GM21576 (cell line): ENCODE data around the gene SUPT7L.
"Not testable (repeated sequence)": the region's sequence is repeated elsewhere in the genome, so short reads cannot be mapped to it uniquely, and the experiment has no call there.

Experiments
- ATAC-seq: cut with Tn5 transposase; IDR thresholded peaks from one replicate; pipeline ENCODE4 v1.9.1; 2021; ENCODE audit warnings: mild to moderate bottlenecking, moderate library complexity; ENCODE audit not compliant: unreplicated experiment

The SUPT7L gene

GRCh38 chr2:27687232-27687631, 23.8 kb upstream of the SUPT7L start:
- ATAC-seq: no peak

- ATAC-seq: no peak
Observed at GRCh38 chr2:27685577-27685976, 22.2 kb upstream of the SUPT7L start.

DNA sequence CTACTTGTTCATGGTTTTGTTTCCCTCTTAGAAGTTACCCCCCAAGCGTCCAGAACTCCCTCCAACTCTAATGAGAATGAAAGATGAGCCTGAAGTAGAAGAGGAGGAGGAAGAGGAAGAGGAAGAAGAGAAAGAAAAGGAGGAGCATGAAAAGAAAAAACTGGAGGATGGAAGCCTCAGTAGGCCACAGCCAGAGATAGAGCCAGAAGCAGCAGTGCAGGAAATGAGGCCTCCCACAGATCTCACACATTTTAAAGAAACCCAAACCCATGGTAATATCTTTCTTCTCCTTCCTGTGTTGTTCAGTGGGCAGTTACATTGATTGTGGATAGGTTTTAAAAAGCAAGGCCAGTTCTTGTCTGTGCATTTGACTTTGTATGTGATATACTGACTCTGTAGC, 21.6 kb upstream of the SUPT7L start:
- ATAC-seq: not testable (repeated sequence)

GRCh38 chr2:27683390-27684071, 20.1 kb upstream of the SUPT7L start:
- ATAC-seq: peak; percentile 82

DNA sequence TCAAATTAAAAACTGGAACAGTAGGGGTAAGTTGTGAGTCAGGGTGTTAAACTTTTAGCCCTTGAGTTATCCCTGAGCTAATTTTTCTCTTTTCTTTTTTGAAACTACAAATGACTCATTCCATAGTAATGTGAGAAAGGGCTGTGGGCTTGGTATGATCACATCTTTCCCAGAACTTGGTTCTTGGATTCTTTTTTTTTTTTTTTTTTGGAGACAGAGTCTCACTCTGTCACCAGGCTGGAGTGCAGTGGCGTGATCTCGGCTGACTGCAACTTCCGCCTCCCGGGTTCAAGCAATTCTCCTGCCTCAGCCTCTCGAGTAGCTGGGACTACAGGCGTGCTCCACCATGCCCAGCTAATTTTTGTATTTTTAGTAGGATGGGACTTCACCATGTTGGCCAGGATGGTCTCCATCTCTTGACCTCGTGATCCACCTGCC, 18.9 kb upstream of the SUPT7L start:
- ATAC-seq: not testable (repeated sequence)

GRCh38 chr2:27681841-27682240, 18.4 kb upstream of the SUPT7L start:
- ATAC-seq: no peak

- ATAC-seq: no peak
Observed at GRCh38 chr2:27680571-27680970, 17.2 kb upstream of the SUPT7L start.

DNA sequence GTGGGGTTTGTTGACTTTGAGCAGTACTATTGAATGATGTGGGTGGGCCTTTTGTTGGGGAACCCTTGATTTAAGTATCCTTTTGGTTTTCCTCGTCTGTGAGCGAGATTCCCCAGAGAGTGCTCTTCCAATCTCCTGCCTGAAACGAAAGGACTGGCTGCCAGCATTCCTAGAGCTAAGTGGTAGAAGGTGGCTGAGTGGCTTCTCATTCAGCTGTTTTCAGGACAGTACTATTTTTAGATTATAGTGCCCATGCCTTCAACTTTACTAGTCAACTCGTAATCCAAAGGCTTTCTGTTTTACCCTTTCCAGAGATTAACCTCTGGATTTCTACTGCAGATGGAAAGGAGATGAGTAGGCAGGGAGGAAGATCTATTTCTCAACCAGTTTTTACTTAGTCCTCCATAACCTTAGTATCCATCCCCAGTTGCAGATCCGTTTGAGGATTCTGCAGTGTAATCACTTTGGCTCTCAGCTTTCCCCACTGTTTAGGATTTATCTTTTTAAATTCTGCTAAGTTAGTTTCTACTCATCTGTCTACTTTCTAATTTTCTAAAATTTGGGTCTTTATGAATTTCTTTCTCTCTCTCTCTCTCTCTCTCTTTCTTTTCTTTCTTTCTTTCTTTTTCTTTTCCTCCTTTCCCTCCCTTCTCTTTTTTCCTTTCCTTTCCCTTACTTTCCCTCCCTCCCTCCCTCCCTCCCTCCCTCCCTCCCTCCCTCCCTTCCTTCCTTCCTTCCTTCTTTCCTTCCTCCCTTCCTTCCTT, 9.5 kb upstream of the SUPT7L start:
- no peak for ATAC-seq

- ATAC-seq: no peak
Observed at GRCh38 chr2:27671235-27671634, 7.8 kb upstream of the SUPT7L start.

DNA sequence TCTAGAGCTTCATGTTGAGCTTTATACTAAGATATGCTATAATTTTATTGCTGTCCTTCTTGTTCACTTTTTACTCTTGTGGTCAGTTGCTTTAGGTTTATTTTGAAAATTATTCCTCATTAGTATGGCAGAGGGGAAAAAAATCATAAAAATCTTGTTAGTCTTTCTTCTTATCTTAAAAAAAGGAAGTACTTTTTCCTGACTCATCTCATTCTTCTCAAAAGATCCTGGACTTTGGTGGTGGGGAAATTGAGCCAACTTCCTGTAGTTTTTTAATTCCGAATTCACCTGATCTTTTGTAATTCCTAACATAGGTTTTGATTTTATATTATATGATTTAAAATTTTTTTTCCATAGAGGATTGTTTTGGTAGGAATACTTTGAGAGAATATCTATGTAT, 4.0 kb upstream of the SUPT7L start:
- ATAC-seq: no peak

DNA sequence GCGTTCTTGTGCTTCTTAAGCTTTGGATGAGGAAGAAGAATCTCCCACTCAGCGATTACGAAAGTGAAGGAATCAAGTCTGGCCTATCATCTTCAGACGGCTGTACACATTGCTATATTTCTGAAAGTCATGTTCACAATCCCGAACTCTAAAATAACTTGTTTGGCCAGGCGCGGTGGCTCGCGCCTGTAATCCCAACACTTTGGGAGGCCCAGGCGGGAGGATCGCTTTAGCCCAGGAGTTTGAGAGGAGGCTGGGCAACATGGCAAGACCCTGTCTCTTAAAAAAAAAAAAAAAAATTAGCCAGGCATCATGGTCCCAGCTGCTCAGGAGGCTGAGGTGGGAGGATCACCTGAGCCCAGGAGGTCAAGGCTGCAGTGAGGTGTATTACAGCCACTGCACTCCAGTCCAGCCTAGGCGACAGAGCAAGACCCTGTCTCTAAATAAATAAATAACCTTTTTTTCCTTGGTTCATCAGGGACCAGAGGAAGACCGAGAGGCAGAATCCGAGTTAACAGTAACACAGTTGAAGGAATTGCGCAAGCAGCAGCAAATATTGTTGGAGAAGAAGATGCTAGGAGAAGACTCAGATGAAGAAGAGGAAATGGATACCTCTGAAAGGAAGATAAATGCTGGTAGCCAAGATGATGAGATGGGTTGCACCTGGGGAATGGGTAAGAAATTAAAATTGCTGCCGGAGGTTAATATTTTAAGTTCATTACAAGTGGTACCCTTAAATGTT, 1.4 kb upstream of the SUPT7L start:
- no peak for ATAC-seq

- no peak for ATAC-seq
Observed at GRCh38 chr2:27664154-27664574, 750 bp upstream of the SUPT7L start.

GRCh38 chr2:27661371-27661770, 2.0 kb downstream of the SUPT7L start:
- ATAC-seq: no peak

- ATAC-seq: no peak
Observed at GRCh38 chr2:27655155-27655951, 8.1 kb downstream of the SUPT7L start.

GRCh38 chr2:27653397-27653796, 10.0 kb downstream of the SUPT7L start:
- no peak for ATAC-seq

- no peak for ATAC-seq
Observed at GRCh38 chr2:27652790-27653189, 10.6 kb downstream of the SUPT7L start.

- ATAC-seq: no peak
Observed at GRCh38 chr2:27652341-27652740, 11.1 kb downstream of the SUPT7L start.

DNA sequence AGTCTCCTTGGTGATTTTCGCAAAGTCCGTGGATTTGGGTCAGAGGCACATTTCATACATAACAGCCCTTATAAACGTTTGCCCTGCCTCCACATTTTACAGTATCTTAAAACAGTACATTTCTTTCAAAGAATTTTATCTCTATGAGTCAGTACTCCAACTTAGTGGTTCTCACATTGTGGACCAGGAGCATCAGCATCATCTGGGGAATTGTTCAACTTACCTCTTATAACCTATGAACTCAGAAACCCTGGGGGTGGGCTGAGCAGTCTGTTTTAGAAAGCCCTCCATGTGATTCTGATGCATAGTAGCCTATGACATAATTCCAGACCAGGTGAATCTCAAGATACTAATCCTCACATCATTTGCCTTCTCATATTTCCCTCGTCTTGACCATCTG, 12.4 kb downstream of the SUPT7L start:
- no peak for ATAC-seq

DNA sequence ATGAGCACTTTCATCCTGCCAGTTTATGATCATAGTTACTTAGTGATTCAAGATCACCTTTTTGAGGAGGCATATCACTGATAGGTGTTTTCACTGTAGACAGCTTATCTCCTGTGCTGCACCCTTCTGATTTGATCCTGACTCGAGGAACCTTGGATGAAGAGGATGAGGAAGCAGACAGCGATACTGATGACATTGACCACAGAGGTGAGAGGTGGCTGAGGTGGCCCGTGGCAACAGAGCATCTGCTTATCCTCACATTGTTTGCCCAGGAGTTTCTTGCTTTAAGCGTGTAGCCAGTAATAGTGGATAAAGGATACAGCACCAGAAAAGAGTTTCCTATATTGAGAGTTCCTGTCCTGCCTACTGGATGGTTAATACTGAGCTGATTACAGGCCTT, 15.7 kb downstream of the SUPT7L start:
- no peak for ATAC-seq

- no peak for ATAC-seq
Observed at GRCh38 chr2:27647289-27647688, 16.1 kb downstream of the SUPT7L start.

DNA sequence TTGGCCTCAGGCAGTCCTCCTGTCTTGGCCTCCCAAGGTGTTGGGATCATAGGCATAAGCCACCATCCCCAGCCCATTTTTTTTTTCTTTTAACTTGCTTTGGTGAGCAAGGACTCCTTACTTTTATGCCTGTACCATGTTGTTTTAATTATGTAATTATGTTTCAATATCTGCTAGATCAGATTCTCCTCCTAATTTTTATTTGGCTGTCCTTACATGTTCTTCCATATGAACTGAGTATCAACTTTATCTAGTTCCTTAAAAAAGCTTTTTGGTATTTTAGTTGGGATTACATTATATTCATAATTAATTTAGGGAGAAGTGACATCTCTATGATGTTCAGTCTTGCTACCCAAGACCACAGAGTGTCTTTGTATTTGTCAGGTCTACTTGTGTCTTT, 18.2 kb downstream of the SUPT7L start:
- no peak for ATAC-seq
